ENCODE data around the gene NEK10.

Gene NEK10

DNA sequence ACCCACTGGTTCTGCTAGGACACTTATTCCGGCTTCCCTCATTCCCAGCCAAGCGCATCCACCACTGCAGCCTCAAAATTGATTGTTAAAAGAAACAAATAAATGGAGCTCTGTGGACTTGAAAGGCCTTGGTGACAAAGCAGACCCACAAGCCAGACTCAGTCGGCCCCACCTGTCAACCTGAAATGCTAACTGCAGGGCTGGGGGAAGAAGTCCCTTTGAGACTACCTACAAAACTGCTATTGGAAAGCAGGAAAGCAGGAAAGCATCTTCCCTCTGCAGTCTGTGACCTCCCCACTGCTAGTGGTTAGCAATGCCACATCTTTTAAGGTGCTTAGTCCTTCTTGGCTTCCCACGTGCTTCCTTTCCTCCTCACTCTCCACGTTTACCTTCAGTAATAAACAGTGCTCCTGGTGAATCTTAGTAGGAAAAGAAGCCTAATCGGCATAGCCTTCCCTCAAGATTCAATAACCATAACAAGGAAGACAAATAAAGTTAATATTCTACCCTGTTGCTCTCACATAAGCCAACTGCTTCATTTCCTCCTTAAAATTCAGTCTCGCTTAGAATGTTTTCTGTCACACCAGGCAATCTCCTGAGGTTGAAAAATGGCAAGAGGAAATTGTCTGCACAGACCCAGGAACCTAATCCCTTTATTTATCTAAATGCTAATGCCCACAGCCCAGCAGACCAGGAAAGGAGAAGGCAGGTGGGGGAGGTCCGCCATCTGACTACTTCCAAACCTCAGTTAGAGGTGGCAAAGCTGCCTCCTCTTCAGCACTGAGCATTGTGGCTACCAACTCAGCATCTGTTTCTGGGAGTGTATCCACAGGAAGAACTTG is 296.2 kb downstream of the NEK10 start:
- no peak for DNase-seq (ENCODE audit: low read depth, low spot score)
- no peaks in the 10 kb centered on the region for H3K27me3 ChIP-seq (ENCODE audit: control insufficient read depth, insufficient read depth, low read length)
- H3K27ac ChIP-seq (ENCODE audit: low read length) = no peak overlapping the region
- peaks cover 2% of the 10 kb centered on the region; the same call in 1 of the 2 replicates for H3K4me1 ChIP-seq (ENCODE audit: control insufficient read depth, insufficient read depth, low read length)
- H3K9me3 ChIP-seq (ENCODE audit: control insufficient read depth, insufficient read depth, low read length) = no peaks in the 10 kb centered on the region
- no CpG with 5 or more reads among the region's 8 CpGs for WGBS (ENCODE audit: insufficient coverage, insufficient read length)
- H3K36me3 ChIP-seq (ENCODE audit: control insufficient read depth, insufficient read depth, low read length) = no peaks in the 10 kb centered on the region
- no peak overlapping the region for H3K4me3 ChIP-seq (ENCODE audit: low read length)

GRCh38 chr3:27060336-27060735 is 308.8 kb downstream of the NEK10 start:
- no CpG with 5 or more reads among the region's 2 CpGs for WGBS (ENCODE audit: insufficient coverage, insufficient read length)
- Histone ChIP-seq H3K27me3 (ENCODE audit: control insufficient read depth, insufficient read depth, low read length) (no peaks in the 10 kb centered on the region), H3K9me3 (ENCODE audit: control insufficient read depth, insufficient read depth, low read length) (no peaks in the 10 kb centered on the region), H3K4me1 (ENCODE audit: control insufficient read depth, insufficient read depth, low read length) (no peaks in the 10 kb centered on the region), H3K4me3 (ENCODE audit: low read length) (no peak overlapping the region), H3K36me3 (ENCODE audit: control insufficient read depth, insufficient read depth, low read length) (no peaks in the 10 kb centered on the region), H3K27ac (ENCODE audit: low read length) (no peak overlapping the region)
- no peak for DNase-seq (ENCODE audit: low read depth, low spot score)
